K562 (cell line): ENCODE results near the gene NSMF. TPM values are rescaled to one million over a fixed set of nuclear protein-coding genes. Genes with fewer than 3 reads are reported as not detected.

ENCODE experiments used
- CAMTA2 ChIP-seq: fragments of 250-450 bp; sonication (Bioruptor Pico); conservative IDR thresholded peaks from 2 replicates; pipeline ENCODE4 v1.5.1; 2022
- CREB1 ChIP-seq, 2 experiments: sonication (generic) in 1 of 2; formaldehyde crosslinking in 1 of 2; IDR thresholded peaks; 2 replicates each; pipeline versions ENCODE4 v1.6.1 to v1.8.0; 2012 to 2022; ENCODE audit warnings: inconsistent platforms in 1 of 2, mild to moderate bottlenecking in 1 of 2, missing genetic modification reagents in 1 of 2, moderate library complexity in 1 of 2
- EWSR1 ChIP-seq: fragments of 450-650 bp; IDR thresholded peaks from 2 replicates; pipeline ENCODE4 v1.6.1; 2018; ENCODE audit warnings: borderline replicate concordance, mild to moderate bottlenecking, low read depth, moderate library complexity; ENCODE audit not compliant: partially characterized antibody
- ILF3 ChIP-seq: fragments of 450-650 bp; IDR thresholded peaks from 2 replicates; pipeline ENCODE4 v1.6.1; 2018; ENCODE audit warnings: antibody characterized with exemption, mild to moderate bottlenecking, moderate library complexity, borderline replicate concordance
- NFE2 ChIP-seq: IDR thresholded peaks from 2 replicates; pipeline ENCODE4 v1.6.1; 2014; ENCODE audit warnings: antibody characterized with exemption, low read depth
- NFIC ChIP-seq: fragments of 450-650 bp; IDR thresholded peaks from 2 replicates; pipeline ENCODE4 v1.6.1; 2017; ENCODE audit warnings: mild to moderate bottlenecking, inconsistent platforms
- RBBP5 ChIP-seq: fragments of 200-600 bp; sonication (generic); IDR thresholded peaks from 2 replicates; pipeline ENCODE4 v1.6.1; 2012; ENCODE audit warnings: borderline replicate concordance, mild to moderate bottlenecking, low read length, control low read depth, inconsistent platforms; ENCODE audit not compliant: insufficient read depth, poor library complexity, severe bottlenecking
- RFX1 ChIP-seq: fragments of 450-650 bp; IDR thresholded peaks from 2 replicates; pipeline ENCODE4 v1.6.1; 2016; ENCODE audit warnings: mild to moderate bottlenecking, moderate library complexity
- RFX5 ChIP-seq: IDR thresholded peaks from 2 replicates; pipeline ENCODE4 v1.6.1; 2011; ENCODE audit warnings: low read depth, mild to moderate bottlenecking, improper control_type of control experiment, low read length
- SMARCB1 ChIP-seq: IDR thresholded peaks from 2 replicates; pipeline ENCODE4 v1.6.1; 2011; ENCODE audit warnings: improper control_type of control experiment, low read depth; ENCODE audit not compliant: insufficient read length
- SRSF7 ChIP-seq: fragments of 200-400 bp; formaldehyde crosslinking; optimal IDR thresholded peaks from 2 replicates; pipeline ENCODE3; 2017; ENCODE audit warnings: mild to moderate bottlenecking, low read depth, low read length
- U2AF1 ChIP-seq: fragments of 200-400 bp; formaldehyde crosslinking; optimal IDR thresholded peaks from 2 replicates; pipeline ENCODE3; 2017; ENCODE audit warnings: mild to moderate bottlenecking, low read depth, low read length, moderate library complexity
- ZC3H11A ChIP-seq: IDR thresholded peaks from 2 replicates; pipeline ENCODE4 v1.6.1; 2012; ENCODE audit warnings: low read depth, low read length, improper control_type of control experiment
- ZNF12 ChIP-seq: sonication (generic); formaldehyde crosslinking; IDR thresholded peaks from 2 replicates; pipeline ENCODE4 v1.4.0; 2020; ENCODE audit warnings: mild to moderate bottlenecking, missing genetic modification reagents
- ZNF143 ChIP-seq: sonication (generic); formaldehyde crosslinking; IDR thresholded peaks from 2 replicates; pipeline ENCODE4 v1.9.0; 2022; ENCODE audit warnings: mild to moderate bottlenecking, missing genetic modification reagents
- polyA plus RNA-seq, 8 experiments: library from polyadenylated mRNA; depleted of rRNA in 4 of 8; stranded (reverse) in 5 of 8; unstranded in 3 of 8; fragments of >200 nt; fragmentation: Nextera tagmentation in 2 of 8; fragmentation: Illumina TruSeq in 1 of 8; extraction: Ambion mirVana in 2 of 8; extraction: Trizol in 1 of 8; gene quantifications; 2 replicates each; pipeline versions ENCODE4 v1.2.1 to v1.2.3, GENCODE V29; 2011 to 2014; ENCODE audit warnings: inconsistent platforms in 1 of 8, missing spikeins in 1 of 8
- total RNA-seq, 7 experiments: library from RNA; depleted of rRNA in 6 of 7; stranded (reverse); fragments of >200 nt in 6 of 7; fragmentation: Illumina TruSeq in 2 of 7; extraction: Trizol in 2 of 7; gene quantifications; 2 replicates each; pipeline versions ENCODE4 v1.2.1 to v1.2.3, GENCODE V29; 2011 to 2021; ENCODE audit warnings: low replicate concordance in 1 of 7
- TF ChIP-seq, protein P1 (sequence below): fragments of 200-800 bp; sonication (Bioruptor generic); IDR thresholded peaks from 2 replicates; pipeline ENCODE4 v1.6.1; 2016; ENCODE audit warnings: missing genetic modification characterization, missing compliant biosample characterization
- TF ChIP-seq, protein P2 (sequence below), 2 experiments: IDR thresholded peaks; 2 replicates each; pipeline ENCODE4 v1.6.1; 2012; ENCODE audit warnings: improper control_type of control experiment in 2 of 2, low read depth in 2 of 2, low read length in 2 of 2, borderline replicate concordance in 1 of 2
- TF ChIP-seq, protein P3 (sequence below): fragments of 450-650 bp; IDR thresholded peaks from 2 replicates; pipeline ENCODE4 v1.6.1; 2016; ENCODE audit warnings: borderline replicate concordance

The NSMF gene
- total and polyA plus RNA-seq, 9 of the 15 experiments (the other 6 are each of a cell fraction or from before 2014, with no cell fraction given) = 0.20 to 82.7 (median 29.3) TPM

DNA sequence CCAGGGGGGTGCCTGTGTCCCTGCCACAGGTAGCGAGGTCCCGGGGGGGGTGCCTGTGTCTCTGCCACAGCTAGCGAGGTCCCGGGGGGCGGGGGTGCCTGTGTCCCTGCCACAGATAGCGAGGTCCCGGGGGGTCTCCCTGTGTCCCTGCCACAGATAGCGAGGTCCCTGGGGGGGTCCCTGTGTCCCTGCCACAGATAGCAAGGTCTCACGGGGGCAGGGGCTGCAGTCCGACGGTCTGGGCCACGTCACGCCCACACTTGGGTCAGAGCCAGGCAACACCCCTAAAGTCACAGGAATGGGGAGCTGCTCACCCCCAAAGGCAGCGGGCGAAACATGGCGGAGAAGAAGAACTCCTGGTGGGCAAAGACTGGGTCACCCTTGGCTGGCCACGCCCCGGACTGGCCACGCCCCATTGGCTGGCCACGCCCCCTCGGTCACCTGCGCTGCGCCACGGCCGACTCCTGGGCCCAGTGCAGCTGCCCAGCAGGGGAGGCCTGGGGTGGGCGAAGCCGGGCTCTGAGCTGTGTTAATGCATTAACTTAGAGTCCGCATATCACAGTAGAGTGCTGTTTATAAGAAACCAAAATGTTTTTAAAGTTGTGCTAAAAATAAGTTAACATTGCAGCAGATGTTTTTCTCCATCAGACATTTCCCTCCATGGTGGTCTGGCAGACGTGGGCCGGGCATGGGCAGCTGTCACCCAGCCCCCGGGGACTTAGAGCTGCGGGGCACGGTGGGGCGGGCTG is 29.0 kb downstream of the NSMF start (continued):
- TF ChIP-seq, protein P1, sequence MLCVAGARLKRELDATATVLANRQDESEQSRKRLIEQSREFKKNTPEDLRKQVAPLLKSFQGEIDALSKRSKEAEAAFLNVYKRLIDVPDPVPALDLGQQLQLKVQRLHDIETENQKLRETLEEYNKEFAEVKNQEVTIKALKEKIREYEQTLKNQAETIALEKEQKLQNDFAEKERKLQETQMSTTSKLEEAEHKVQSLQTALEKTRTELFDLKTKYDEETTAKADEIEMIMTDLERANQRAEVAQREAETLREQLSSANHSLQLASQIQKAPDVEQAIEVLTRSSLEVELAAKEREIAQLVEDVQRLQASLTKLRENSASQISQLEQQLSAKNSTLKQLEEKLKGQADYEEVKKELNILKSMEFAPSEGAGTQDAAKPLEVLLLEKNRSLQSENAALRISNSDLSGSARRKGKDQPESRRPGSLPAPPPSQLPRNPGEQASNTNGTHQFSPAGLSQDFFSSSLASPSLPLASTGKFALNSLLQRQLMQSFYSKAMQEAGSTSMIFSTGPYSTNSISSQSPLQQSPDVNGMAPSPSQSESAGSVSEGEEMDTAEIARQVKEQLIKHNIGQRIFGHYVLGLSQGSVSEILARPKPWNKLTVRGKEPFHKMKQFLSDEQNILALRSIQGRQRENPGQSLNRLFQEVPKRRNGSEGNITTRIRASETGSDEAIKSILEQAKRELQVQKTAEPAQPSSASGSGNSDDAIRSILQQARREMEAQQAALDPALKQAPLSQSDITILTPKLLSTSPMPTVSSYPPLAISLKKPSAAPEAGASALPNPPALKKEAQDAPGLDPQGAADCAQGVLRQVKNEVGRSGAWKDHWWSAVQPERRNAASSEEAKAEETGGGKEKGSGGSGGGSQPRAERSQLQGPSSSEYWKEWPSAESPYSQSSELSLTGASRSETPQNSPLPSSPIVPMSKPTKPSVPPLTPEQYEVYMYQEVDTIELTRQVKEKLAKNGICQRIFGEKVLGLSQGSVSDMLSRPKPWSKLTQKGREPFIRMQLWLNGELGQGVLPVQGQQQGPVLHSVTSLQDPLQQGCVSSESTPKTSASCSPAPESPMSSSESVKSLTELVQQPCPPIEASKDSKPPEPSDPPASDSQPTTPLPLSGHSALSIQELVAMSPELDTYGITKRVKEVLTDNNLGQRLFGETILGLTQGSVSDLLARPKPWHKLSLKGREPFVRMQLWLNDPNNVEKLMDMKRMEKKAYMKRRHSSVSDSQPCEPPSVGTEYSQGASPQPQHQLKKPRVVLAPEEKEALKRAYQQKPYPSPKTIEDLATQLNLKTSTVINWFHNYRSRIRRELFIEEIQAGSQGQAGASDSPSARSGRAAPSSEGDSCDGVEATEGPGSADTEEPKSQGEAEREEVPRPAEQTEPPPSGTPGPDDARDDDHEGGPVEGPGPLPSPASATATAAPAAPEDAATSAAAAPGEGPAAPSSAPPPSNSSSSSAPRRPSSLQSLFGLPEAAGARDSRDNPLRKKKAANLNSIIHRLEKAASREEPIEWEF (CRISPR knock-in tag) = no peak
- TF ChIP-seq NFIC (peak; percentile 47; the same call in 1 of the 2 replicates), ZNF143 (CRISPR knock-in tag) (no peak), ILF3 (no peak), SMARCB1 (no peak), RBBP5 (peak; percentile 22), SRSF7 (no peak), EWSR1 (no peak), RFX5 (no peak), U2AF1 (no peak), ZC3H11A (no peak), CAMTA2 (CRISPR knock-in tag) (no peak), NFE2 (no peak), CREB1 (IDR thresholded peaks at IDR 0.05) (peak; percentile 53; the same call in 1 of the 2 replicates), CREB1 (CRISPR knock-in tag; IDR thresholded peaks at IDR 0.05) (no peak), RFX1 (no peak), ZNF12 (CRISPR knock-in tag) (no peak)
- TF ChIP-seq, protein P2, sequence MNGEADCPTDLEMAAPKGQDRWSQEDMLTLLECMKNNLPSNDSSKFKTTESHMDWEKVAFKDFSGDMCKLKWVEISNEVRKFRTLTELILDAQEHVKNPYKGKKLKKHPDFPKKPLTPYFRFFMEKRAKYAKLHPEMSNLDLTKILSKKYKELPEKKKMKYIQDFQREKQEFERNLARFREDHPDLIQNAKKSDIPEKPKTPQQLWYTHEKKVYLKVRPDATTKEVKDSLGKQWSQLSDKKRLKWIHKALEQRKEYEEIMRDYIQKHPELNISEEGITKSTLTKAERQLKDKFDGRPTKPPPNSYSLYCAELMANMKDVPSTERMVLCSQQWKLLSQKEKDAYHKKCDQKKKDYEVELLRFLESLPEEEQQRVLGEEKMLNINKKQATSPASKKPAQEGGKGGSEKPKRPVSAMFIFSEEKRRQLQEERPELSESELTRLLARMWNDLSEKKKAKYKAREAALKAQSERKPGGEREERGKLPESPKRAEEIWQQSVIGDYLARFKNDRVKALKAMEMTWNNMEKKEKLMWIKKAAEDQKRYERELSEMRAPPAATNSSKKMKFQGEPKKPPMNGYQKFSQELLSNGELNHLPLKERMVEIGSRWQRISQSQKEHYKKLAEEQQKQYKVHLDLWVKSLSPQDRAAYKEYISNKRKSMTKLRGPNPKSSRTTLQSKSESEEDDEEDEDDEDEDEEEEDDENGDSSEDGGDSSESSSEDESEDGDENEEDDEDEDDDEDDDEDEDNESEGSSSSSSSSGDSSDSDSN (IDR thresholded peaks at IDR 0.05; ENCODE audit: borderline replicate concordance in 1 of 2, low read depth in 2 of 2, low read length in 2 of 2) = no peak
- TF ChIP-seq, protein P3, sequence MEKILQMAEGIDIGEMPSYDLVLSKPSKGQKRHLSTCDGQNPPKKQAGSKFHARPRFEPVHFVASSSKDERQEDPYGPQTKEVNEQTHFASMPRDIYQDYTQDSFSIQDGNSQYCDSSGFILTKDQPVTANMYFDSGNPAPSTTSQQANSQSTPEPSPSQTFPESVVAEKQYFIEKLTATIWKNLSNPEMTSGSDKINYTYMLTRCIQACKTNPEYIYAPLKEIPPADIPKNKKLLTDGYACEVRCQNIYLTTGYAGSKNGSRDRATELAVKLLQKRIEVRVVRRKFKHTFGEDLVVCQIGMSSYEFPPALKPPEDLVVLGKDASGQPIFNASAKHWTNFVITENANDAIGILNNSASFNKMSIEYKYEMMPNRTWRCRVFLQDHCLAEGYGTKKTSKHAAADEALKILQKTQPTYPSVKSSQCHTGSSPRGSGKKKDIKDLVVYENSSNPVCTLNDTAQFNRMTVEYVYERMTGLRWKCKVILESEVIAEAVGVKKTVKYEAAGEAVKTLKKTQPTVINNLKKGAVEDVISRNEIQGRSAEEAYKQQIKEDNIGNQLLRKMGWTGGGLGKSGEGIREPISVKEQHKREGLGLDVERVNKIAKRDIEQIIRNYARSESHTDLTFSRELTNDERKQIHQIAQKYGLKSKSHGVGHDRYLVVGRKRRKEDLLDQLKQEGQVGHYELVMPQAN = no peak
